Neural progenitor cell (in vitro differentiated cells): ENCODE data around the gene RPL5. TPM values are rescaled to one million over a fixed set of nuclear protein-coding genes. Genes with fewer than 3 reads are reported as not detected.
"Not testable (repeated sequence)": the region's sequence is repeated elsewhere in the genome, so short reads cannot be mapped to it uniquely, and the experiment has no call there.

Experiments used
- DNase-seq: peaks from one replicate; pipeline ENCODE4 v3.0.0-alpha.2; 2016; ENCODE audit warnings: low spot score
- H2AFZ ChIP-seq: fragments of 200-600 bp; sonication (generic); replicated peaks from 2 replicates; pipeline ENCODE4 v1.6.1; 2016; ENCODE audit warnings: antibody characterized with exemption
- H3F3A ChIP-seq: fragments of 200-600 bp; sonication (generic); 2 replicates; pipeline ENCODE4 v1.6.1; 2016; ENCODE audit warnings: antibody characterized with exemption, low read depth
- H3K27ac ChIP-seq: fragments of 200-600 bp; sonication (generic); 2 replicates; pipeline ENCODE4 v1.5.1; 2016; ENCODE audit warnings: mild to moderate bottlenecking
- H3K27me3 ChIP-seq: fragments of 200-600 bp; sonication (generic); 2 replicates; pipeline ENCODE4 v1.6.1; 2016; ENCODE audit warnings: mild to moderate bottlenecking, moderate library complexity
- H3K36me3 ChIP-seq: fragments of 200-600 bp; sonication (generic); 2 replicates; pipeline ENCODE4 v1.5.1; 2016
- H3K4me1 ChIP-seq: fragments of 200-600 bp; sonication (generic); 2 replicates; pipeline ENCODE4 v1.6.1; 2016; ENCODE audit warnings: mixed run types
- H3K4me2 ChIP-seq: fragments of 200-600 bp; sonication (generic); 2 replicates; pipeline ENCODE4 v1.6.1; 2016
- H3K4me3 ChIP-seq: fragments of 200-600 bp; sonication (generic); 2 replicates; pipeline ENCODE4 v1.5.1; 2016
- H3K79me2 ChIP-seq: fragments of 200-600 bp; sonication (generic); 2 replicates; pipeline ENCODE4 v1.6.1; 2016; ENCODE audit warnings: low read depth
- H3K9ac ChIP-seq: fragments of 200-600 bp; sonication (generic); 2 replicates; pipeline ENCODE4 v1.6.1; 2016
- H3K9me3 ChIP-seq: fragments of 200-600 bp; sonication (generic); 2 replicates; pipeline ENCODE4 v1.5.1; 2016; ENCODE audit warnings: low read depth
- H4K20me1 ChIP-seq: fragments of 200-600 bp; sonication (generic); 2 replicates; pipeline ENCODE4 v1.6.1; 2016; ENCODE audit warnings: low read depth
- H3K27ac Mint-ChIP-seq: 3 replicates; pipeline ENCODE4 v1.8.0; 2021; ENCODE audit warnings: mixed read lengths
- H3K27me3 Mint-ChIP-seq: 2 replicates; pipeline ENCODE4 v1.8.0; 2022; ENCODE audit warnings: low read depth, mild to moderate bottlenecking, inconsistent platforms, moderate library complexity, mixed read lengths; ENCODE audit not compliant: insufficient read depth
- H3K36me3 Mint-ChIP-seq: 3 replicates; pipeline ENCODE4 v1.8.0; 2021; ENCODE audit warnings: mixed read lengths
- H3K4me1 Mint-ChIP-seq: 3 replicates; pipeline ENCODE4 v1.8.0; 2021; ENCODE audit warnings: mixed read lengths
- H3K4me3 Mint-ChIP-seq: 3 replicates; pipeline ENCODE4 v1.8.0; 2021; ENCODE audit warnings: mild to moderate bottlenecking, moderate library complexity, mixed read lengths
- H3K9me3 Mint-ChIP-seq: 3 replicates; pipeline ENCODE4 v1.8.0; 2020; ENCODE audit warnings: mixed read lengths
- EZH2 ChIP-seq: fragments of 200-600 bp; sonication (generic); IDR thresholded peaks from 2 replicates; pipeline ENCODE4 v1.6.1; 2017; ENCODE audit warnings: antibody characterized with exemption, mild to moderate bottlenecking, moderate library complexity
- EZH2phosphoT487 ChIP-seq: fragments of 200-600 bp; sonication (generic); IDR thresholded peaks from 2 replicates; pipeline ENCODE4 v1.6.1; 2017; ENCODE audit warnings: antibody characterized with exemption
- total RNA-seq: library from RNA; depleted of rRNA; stranded (reverse); fragments of >200 nt; gene quantifications from 2 replicates; pipeline ENCODE4 v1.2.3, GENCODE V29; 2015; ENCODE audit warnings: low replicate concordance
- TF ChIP-seq, protein P1 (sequence below): fragments of 200-600 bp; sonication (generic); IDR thresholded peaks from 2 replicates; pipeline ENCODE4 v1.5.1; 2017; ENCODE audit warnings: antibody characterized with exemption, mild to moderate bottlenecking

The RPL5 gene
- 3,057 and 3,732 TPM in 2 replicates for total RNA-seq

DNA sequence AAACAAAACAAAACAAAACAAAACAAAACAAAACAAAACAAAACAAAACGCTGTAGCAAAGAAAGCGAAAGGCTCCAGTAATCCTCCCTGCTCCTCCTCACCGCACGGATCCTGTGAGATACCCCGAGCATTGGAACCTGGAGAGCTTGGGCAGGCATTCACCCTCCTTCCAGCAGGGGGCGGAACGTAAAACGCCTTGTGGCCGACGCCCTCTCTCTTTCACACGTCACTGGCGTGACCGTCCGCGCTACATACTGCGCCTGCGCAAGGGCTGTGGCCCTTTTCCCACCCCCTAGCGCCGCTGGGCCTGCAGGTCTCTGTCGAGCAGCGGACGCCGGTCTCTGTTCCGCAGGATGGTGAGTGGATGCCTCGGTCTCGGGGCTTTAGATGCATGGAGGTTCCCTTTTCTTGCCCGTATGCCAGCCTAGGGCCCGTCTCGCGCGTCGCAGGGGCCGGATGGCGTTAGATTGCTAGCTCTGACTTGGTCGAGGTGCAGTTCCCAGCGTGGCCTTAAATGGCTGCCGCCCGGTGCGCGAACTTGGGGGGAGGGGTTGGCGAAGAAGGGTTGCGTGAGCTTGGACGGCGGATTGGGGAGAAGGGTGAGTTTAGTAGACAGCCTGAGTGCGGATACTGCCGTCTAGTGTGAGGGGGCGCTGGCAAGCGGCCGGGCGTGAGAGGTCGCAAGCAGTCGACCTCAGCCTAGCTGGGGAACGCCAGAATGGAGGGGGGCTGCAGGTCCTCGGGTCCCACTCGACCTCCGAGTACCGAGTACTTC lies at the start of gene RPL5:
TSS of gene RPL5 (plus strand) at position 279 of the 775 bp plus-strand sequence. CDS start at position 354, 75 bp downstream.
- Histone ChIP-seq H3K27ac (peak within 1 kb of the TSS; percentile 87), H3K4me3 (peak within 1 kb of the TSS; percentile 88), H3K9ac (peak within 1 kb of the TSS; percentile 98), H3F3A (peaks cover 30% of the 10 kb centered on the region), H3K27me3 (no peaks in the 10 kb centered on the region), H3K9me3 (no peaks in the 10 kb centered on the region), H3K4me2 (peak within 1 kb of the TSS; percentile 98), H2AFZ (peak within 1 kb of the TSS; percentile 89), H4K20me1 (peaks cover 47% of the 10 kb centered on the region), H3K36me3 (peaks cover 32% of the 10 kb centered on the region), H3K79me2 (peaks cover 52% of the 10 kb centered on the region), H3K4me1 (peaks cover 21% of the 10 kb centered on the region)
- no peaks in the 10 kb centered on the region for H3K9me3 Mint-ChIP-seq
- H3K36me3 Mint-ChIP-seq = peaks cover 24% of the 10 kb centered on the region
- peaks cover 5% of the 10 kb centered on the region for H3K27me3 Mint-ChIP-seq
- TF ChIP-seq EZH2phosphoT487 (no peak), EZH2 (peak; percentile 56)
- TF ChIP-seq, protein P1, sequence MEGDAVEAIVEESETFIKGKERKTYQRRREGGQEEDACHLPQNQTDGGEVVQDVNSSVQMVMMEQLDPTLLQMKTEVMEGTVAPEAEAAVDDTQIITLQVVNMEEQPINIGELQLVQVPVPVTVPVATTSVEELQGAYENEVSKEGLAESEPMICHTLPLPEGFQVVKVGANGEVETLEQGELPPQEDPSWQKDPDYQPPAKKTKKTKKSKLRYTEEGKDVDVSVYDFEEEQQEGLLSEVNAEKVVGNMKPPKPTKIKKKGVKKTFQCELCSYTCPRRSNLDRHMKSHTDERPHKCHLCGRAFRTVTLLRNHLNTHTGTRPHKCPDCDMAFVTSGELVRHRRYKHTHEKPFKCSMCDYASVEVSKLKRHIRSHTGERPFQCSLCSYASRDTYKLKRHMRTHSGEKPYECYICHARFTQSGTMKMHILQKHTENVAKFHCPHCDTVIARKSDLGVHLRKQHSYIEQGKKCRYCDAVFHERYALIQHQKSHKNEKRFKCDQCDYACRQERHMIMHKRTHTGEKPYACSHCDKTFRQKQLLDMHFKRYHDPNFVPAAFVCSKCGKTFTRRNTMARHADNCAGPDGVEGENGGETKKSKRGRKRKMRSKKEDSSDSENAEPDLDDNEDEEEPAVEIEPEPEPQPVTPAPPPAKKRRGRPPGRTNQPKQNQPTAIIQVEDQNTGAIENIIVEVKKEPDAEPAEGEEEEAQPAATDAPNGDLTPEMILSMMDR = peak; percentile 82
- peak within 1 kb of the TSS; percentile 99 for H3K27ac Mint-ChIP-seq
- peaks cover 29% of the 10 kb centered on the region for H3K4me1 Mint-ChIP-seq
- DNase-seq = peak; percentile 99
- H3K4me3 Mint-ChIP-seq = peak within 1 kb of the TSS; percentile 100

DNA sequence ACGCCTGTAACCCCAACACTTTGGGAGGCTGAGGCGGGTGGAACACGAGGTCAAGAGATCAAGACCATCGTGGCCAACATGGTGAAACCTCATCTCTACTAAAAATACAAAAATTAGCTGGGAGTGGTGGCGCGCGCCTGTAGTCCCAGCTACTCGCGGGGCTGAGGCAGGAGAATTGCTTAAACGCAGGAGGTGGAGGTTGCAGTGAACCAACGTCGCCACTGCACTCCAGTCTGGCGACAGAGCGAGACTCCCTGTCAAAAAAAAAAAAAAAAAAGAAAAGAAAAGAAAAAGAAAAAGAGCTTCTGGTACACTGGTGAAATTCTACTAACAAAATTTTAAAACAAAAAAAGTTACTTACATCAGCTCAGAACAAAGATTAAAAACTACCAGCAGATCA lies 48.3 kb upstream of the RPL5 start:
- H3K9me3 ChIP-seq, H3K9ac ChIP-seq, H3K36me3 ChIP-seq, H3K27me3 ChIP-seq, H3K4me1 ChIP-seq, H3K27ac Mint-ChIP-seq, H2AFZ ChIP-seq, H3K27ac ChIP-seq, H4K20me1 ChIP-seq, H3K9me3 Mint-ChIP-seq: not testable (repeated sequence)
- H3K27me3 Mint-ChIP-seq = peaks cover 11% of the 10 kb centered on the region
- Histone ChIP-seq H3K79me2 (peaks cover 52% of the 10 kb centered on the region), H3F3A (peaks cover 27% of the 10 kb centered on the region), H3K4me3 (peak overlapping the region; percentile 70), H3K4me2 (peak overlapping the region; percentile 84)
- H3K36me3 Mint-ChIP-seq = peaks cover 10% of the 10 kb centered on the region
- H3K4me1 Mint-ChIP-seq = peaks cover 18% of the 10 kb centered on the region
- peak; percentile 38 for DNase-seq
- H3K4me3 Mint-ChIP-seq = peak overlapping the region; percentile 89

DNA sequence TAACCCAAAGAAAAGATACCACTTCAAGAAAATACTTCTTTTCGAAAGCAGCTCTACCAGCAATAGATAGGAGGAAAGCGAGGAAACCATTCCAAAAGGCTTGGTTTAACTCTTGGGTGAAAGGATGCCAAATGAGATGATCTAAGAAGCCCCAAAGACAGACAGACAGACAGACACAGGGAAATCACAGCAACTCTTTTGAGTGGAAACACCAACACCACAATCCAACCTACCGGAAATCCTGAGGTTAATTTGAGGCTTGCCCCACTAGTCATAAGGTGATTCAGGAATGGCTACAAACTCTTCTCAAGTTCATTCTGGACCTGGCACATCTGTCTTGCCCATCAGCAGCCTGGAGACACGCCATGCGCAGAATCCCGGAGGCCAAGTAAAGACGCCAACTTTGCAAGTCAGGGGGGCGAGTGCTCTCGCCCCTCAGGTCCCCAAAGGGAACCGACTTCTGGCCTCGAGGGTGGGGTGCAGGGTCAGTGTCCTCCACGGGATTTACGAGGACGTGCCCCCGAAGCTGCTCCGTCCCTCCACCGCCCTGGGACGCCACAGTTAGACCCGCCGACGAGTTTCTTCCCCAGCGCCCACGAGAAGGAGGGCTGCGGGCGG lies 47.7 kb upstream of the RPL5 start:
- peak; percentile 43 for DNase-seq
- Histone ChIP-seq H3K27ac (no peak overlapping the region), H3K27me3 (peaks cover 4% of the 10 kb centered on the region), H3F3A (peaks cover 27% of the 10 kb centered on the region), H3K4me2 (peak overlapping the region; percentile 84), H4K20me1 (no peaks in the 10 kb centered on the region), H3K9me3 (no peaks in the 10 kb centered on the region), H3K36me3 (no peaks in the 10 kb centered on the region), H3K4me3 (peak overlapping the region; percentile 70), H3K9ac (no peak overlapping the region), H2AFZ (peak overlapping the region; percentile 90), H3K79me2 (peaks cover 47% of the 10 kb centered on the region), H3K4me1 (no peaks in the 10 kb centered on the region)
- Mint-ChIP-seq H3K27me3 (peaks cover 11% of the 10 kb centered on the region), H3K27ac (peak overlapping the region; percentile 14), H3K36me3 (peaks cover 8% of the 10 kb centered on the region), H3K9me3 (no peaks in the 10 kb centered on the region), H3K4me3 (peak overlapping the region; percentile 89), H3K4me1 (peaks cover 18% of the 10 kb centered on the region)
- no peak for TF ChIP-seq EZH2
- TF ChIP-seq EZH2phosphoT487 = no peak
- TF ChIP-seq, protein P1 = no peak
